H1 (cell line): Measurements from ENCODE around the gene SPTBN1. TPM values are rescaled to one million over a fixed set of nuclear protein-coding genes. Genes with fewer than 3 reads are reported as not detected.

ENCODE experiments used
- CTCF ChIA-PET: fragments of 300-600 bp; sonication (Branson Sonifier 250); formaldehyde crosslinking; loops from one replicate; lab custom pipeline; 2021; ENCODE audit not compliant: partially characterized antibody; lab: Charles Lee
- POLR2A ChIA-PET: fragments of 300-600 bp; sonication (Branson Sonifier 250); formaldehyde crosslinking; loops from one replicate; lab custom pipeline; 2021; ENCODE audit warnings: inconsistent platforms; ENCODE audit not compliant: partially characterized antibody; lab: Charles Lee
- DNase-seq, 2 experiments: peaks; one replicate each; pipeline versions ENCODE4 v3.0.0 to v3.0.0-alpha.2; 2010 to 2022; ENCODE audit warnings: low spot score in 2 of 2, low read depth in 1 of 2, mixed read lengths in 1 of 2
- FAIRE-seq: peaks from 2 replicates; lab custom pipeline; 2011; peaks lifted over from hg19 to GRCh38; lab: Jason Lieb, UNC
- H2AFZ ChIP-seq: 2 replicates; pipeline ENCODE4 v1.8.1; 2012; ENCODE audit warnings: low read length, inconsistent platforms
- H2AK5ac ChIP-seq: 2 replicates; pipeline ENCODE4 v1.6.1; 2013; ENCODE audit warnings: low read depth, low read length
- H2BK120ac ChIP-seq: replicated peaks from 2 replicates; pipeline ENCODE3; 2013; ENCODE audit warnings: low read depth, low read length, inconsistent platforms
- H2BK12ac ChIP-seq: 2 replicates; pipeline ENCODE4 v1.6.1; 2013; ENCODE audit warnings: low read depth, low read length
- H2BK15ac ChIP-seq: 2 replicates; pipeline ENCODE4 v1.6.1; 2013; ENCODE audit warnings: low read length
- H2BK20ac ChIP-seq: 2 replicates; pipeline ENCODE4 v1.6.1; 2013; ENCODE audit warnings: low read length
- H2BK5ac ChIP-seq: 2 replicates; pipeline ENCODE4 v1.6.1; 2013; ENCODE audit warnings: low read depth, low read length
- H3K14ac ChIP-seq: 2 replicates; pipeline ENCODE4 v1.6.1; 2013; ENCODE audit warnings: inconsistent platforms; ENCODE audit not compliant: insufficient read length
- H3K18ac ChIP-seq: 2 replicates; pipeline ENCODE4 v1.6.1; 2013; ENCODE audit warnings: low read length; ENCODE audit errors: extremely low read depth
- H3K23ac ChIP-seq: 2 replicates; pipeline ENCODE4 v1.6.1; 2013; ENCODE audit warnings: inconsistent platforms; ENCODE audit not compliant: insufficient read length
- H3K23me2 ChIP-seq: 2 replicates; pipeline ENCODE4 v1.6.1; 2013; ENCODE audit warnings: low read depth, low read length
- H3K27ac ChIP-seq: 2 replicates; pipeline ENCODE4 v1.6.1; 2011; ENCODE audit warnings: low read depth, low read length, inconsistent platforms
- H3K27me3 ChIP-seq, 4 experiments: replicated peaks in 1 of 4; 1 replicate in 1 of 4; 2 replicates in 3 of 4; pipeline versions ENCODE4 v1.6.1 to v1.8.1; 2011 to 2013; ENCODE audit warnings: low read length in 3 of 4, mild to moderate bottlenecking in 3 of 4, inconsistent platforms in 2 of 4, mixed read lengths in 2 of 4, moderate library complexity in 1 of 4; ENCODE audit not compliant: control insufficient read depth in 3 of 4, insufficient read depth in 3 of 4; ENCODE audit errors: extremely low read depth in 1 of 4
- H3K36me3 ChIP-seq, 4 experiments: 2 replicates each; pipeline versions ENCODE4 v1.6.1 to v1.8.1; 2011 to 2013; ENCODE audit warnings: mild to moderate bottlenecking in 4 of 4, low read length in 3 of 4, moderate library complexity in 2 of 4, control low read depth in 1 of 4, inconsistent platforms in 1 of 4; ENCODE audit not compliant: insufficient read depth in 4 of 4, control insufficient read depth in 2 of 4
- H3K4ac ChIP-seq: replicated peaks from 2 replicates; pipeline ENCODE3; 2013; ENCODE audit warnings: low read length, low read depth, mixed read lengths, inconsistent platforms; ENCODE audit not compliant: insufficient read length
- H3K4me1 ChIP-seq, 4 experiments: replicated peaks in 1 of 4; 1 replicate in 1 of 4; 2 replicates in 3 of 4; pipeline versions ENCODE4 v1.6.1 to v1.8.1; 2011 to 2013; ENCODE audit warnings: low read length in 3 of 4, inconsistent platforms in 2 of 4, mixed read lengths in 1 of 4; ENCODE audit not compliant: insufficient read depth in 4 of 4, control insufficient read depth in 3 of 4
- H3K4me2 ChIP-seq, 2 experiments: 2 replicates each; pipeline versions ENCODE4 v1.6.1 to v1.8.1; 2011 to 2013; ENCODE audit warnings: low read depth in 2 of 2, low read length in 2 of 2, control low read depth in 1 of 2, inconsistent platforms in 1 of 2, mild to moderate bottlenecking in 1 of 2; ENCODE audit not compliant: insufficient read depth in 1 of 2
- H3K4me3 ChIP-seq, 4 experiments: fragments of 200-600, 300-600 bp in 1 of 4; sonication (generic), shearing (Covaris generic), sonication (Bioruptor Twin) in 1 of 4; 2 replicates each; pipeline versions ENCODE4 v1.5.1 to v1.8.1; 2011 to 2016; ENCODE audit warnings: low read length in 4 of 4, low read depth in 3 of 4, control low read depth in 2 of 4, inconsistent platforms in 2 of 4, mild to moderate bottlenecking in 2 of 4, mixed read lengths in 1 of 4, moderate library complexity in 1 of 4; ENCODE audit not compliant: insufficient read depth in 2 of 4; ENCODE audit errors: extremely low read depth in 1 of 4
- H3K56ac ChIP-seq: replicated peaks from 2 replicates; pipeline ENCODE3; 2013; ENCODE audit warnings: low read depth, mild to moderate bottlenecking, mixed read lengths, low read length, inconsistent platforms; ENCODE audit not compliant: insufficient read length
- H3K79me1 ChIP-seq: 2 replicates; pipeline ENCODE4 v1.6.1; 2013; ENCODE audit warnings: low read depth, low read length, control low read depth
- H3K79me2 ChIP-seq, 2 experiments: 2 replicates each; pipeline versions ENCODE4 v1.6.1 to v1.8.1; 2012 to 2013; ENCODE audit warnings: low read length in 2 of 2, mild to moderate bottlenecking in 2 of 2, inconsistent platforms in 1 of 2; ENCODE audit not compliant: insufficient read depth in 2 of 2, control insufficient read depth in 1 of 2
- H3K9ac ChIP-seq, 4 experiments: replicated peaks in 1 of 4; 1 replicate in 1 of 4; 2 replicates in 3 of 4; pipeline versions ENCODE4 v1.6.1 to v1.8.1; 2011 to 2013; ENCODE audit warnings: low read depth in 3 of 4, low read length in 3 of 4, control low read depth in 2 of 4, mild to moderate bottlenecking in 2 of 4, moderate library complexity in 2 of 4, inconsistent platforms in 1 of 4; ENCODE audit errors: extremely low read depth in 1 of 4
- H3K9me3 ChIP-seq, 2 experiments: 2 replicates each; pipeline versions ENCODE4 v1.6.1 to v1.8.1; 2012 to 2013; ENCODE audit warnings: mild to moderate bottlenecking in 2 of 2, moderate library complexity in 2 of 2, control low read depth in 1 of 2, inconsistent platforms in 1 of 2, low read depth in 1 of 2, low read length in 1 of 2, mixed read lengths in 1 of 2; ENCODE audit not compliant: insufficient read depth in 2 of 2
- H4K20me1 ChIP-seq, 2 experiments: replicated peaks in 1 of 2; 2 replicates each; pipeline versions ENCODE3 to v1.8.1; 2011 to 2013; ENCODE audit warnings: inconsistent platforms in 2 of 2, low read length in 2 of 2, mild to moderate bottlenecking in 1 of 2; ENCODE audit not compliant: insufficient read depth in 2 of 2, control insufficient read depth in 1 of 2
- H4K5ac ChIP-seq: 2 replicates; pipeline ENCODE4 v1.6.1; 2013; ENCODE audit warnings: low read length, low read depth, mixed read lengths, inconsistent platforms; ENCODE audit not compliant: insufficient read length
- H4K8ac ChIP-seq: 2 replicates; pipeline ENCODE4 v1.8.0; 2013; ENCODE audit warnings: mild to moderate bottlenecking, moderate library complexity, low read length, inconsistent platforms; ENCODE audit not compliant: insufficient read depth; ENCODE audit errors: extremely low read depth
- H4K91ac ChIP-seq: replicated peaks from 2 replicates; pipeline ENCODE3; 2013; ENCODE audit warnings: low read length, mixed read lengths, inconsistent platforms; ENCODE audit not compliant: insufficient read length
- ASH2L ChIP-seq: fragments of 200-600, 300-600 bp; sonication (generic); IDR thresholded peaks from one replicate; pipeline ENCODE4 v1.7.1; 2017; ENCODE audit warnings: low read length
- ATF3 ChIP-seq: IDR thresholded peaks from 2 replicates; pipeline ENCODE4 v1.6.1; 2011; ENCODE audit warnings: low read depth, mild to moderate bottlenecking, low read length; ENCODE audit not compliant: insufficient read depth
- CBX8 ChIP-seq: fragments of 300-800, 300-1000 bp; sonication (generic); IDR thresholded peaks from 2 replicates; pipeline ENCODE4 v1.7.1; 2016; ENCODE audit warnings: low read depth, low read length, borderline replicate concordance
- GTF2F1 ChIP-seq: IDR thresholded peaks from 2 replicates; pipeline ENCODE4 v1.6.1; 2012; ENCODE audit warnings: low read depth, low read length, improper control_type of control experiment, borderline replicate concordance
- HDAC2 ChIP-seq, 2 experiments: fragments of 300-600 bp in 1 of 2; sonication (generic) in 1 of 2; IDR thresholded peaks; 2 replicates each; pipeline ENCODE4 v1.6.1; 2011 to 2012; ENCODE audit warnings: low read depth in 2 of 2, low read length in 2 of 2, mild to moderate bottlenecking in 2 of 2, moderate library complexity in 2 of 2, borderline replicate concordance in 1 of 2, inconsistent platforms in 1 of 2
- JUN ChIP-seq: IDR thresholded peaks from 2 replicates; pipeline ENCODE4 v1.6.1; 2011; ENCODE audit warnings: low read depth, mild to moderate bottlenecking, improper control_type of control experiment, low read length
- SAP30 ChIP-seq: fragments of 300-600 bp; sonication (generic); IDR thresholded peaks from 2 replicates; pipeline ENCODE4 v1.7.1; 2012; ENCODE audit warnings: low read length, moderate library complexity, mild to moderate bottlenecking, inconsistent platforms; ENCODE audit not compliant: insufficient read depth, insufficient replicate concordance
- SIRT6 ChIP-seq: IDR thresholded peaks from one replicate; pipeline ENCODE4 v1.7.1; 2012; ENCODE audit warnings: low read length, inconsistent platforms
- SP1 ChIP-seq: IDR thresholded peaks from 2 replicates; pipeline ENCODE4 v1.6.1; 2011; ENCODE audit warnings: low read depth, low read length
- TBP ChIP-seq: IDR thresholded peaks from 2 replicates; pipeline ENCODE4 v1.6.1; 2011; ENCODE audit warnings: low read depth, low read length, improper control_type of control experiment
- WGBS, 2 experiments: shearing (Covaris generic) in 1 of 2; methylation state at CpG; one replicate each; pipeline versions ENCODE4 v1.1.6 to v1.1.7; 2013 to 2015; ENCODE audit warnings: low lambda C conversion rate in 2 of 2, mixed read lengths in 2 of 2, inconsistent platforms in 1 of 2, low coverage in 1 of 2, missing lambda C conversion rate in 1 of 2; ENCODE audit not compliant: insufficient replicate concordance in 2 of 2, insufficient coverage in 1 of 2, insufficient read length in 1 of 2; ENCODE audit errors: extremely low coverage in 1 of 2, missing lambda C conversion rate in 1 of 2; 5-methylcytosine and 5-hydroxymethylcytosine counted together
- polyA plus RNA-seq, 7 experiments: library from polyadenylated mRNA; depleted of rRNA in 3 of 7; stranded (reverse) in 5 of 7; unstranded in 2 of 7; fragments of >200 nt in 5 of 7; fragments of 200-250 nt in 2 of 7; gene quantifications; 1 replicate in 5 of 7; 2 replicates in 1 of 7; 4 replicates in 1 of 7; pipeline versions ENCODE4 v1.2.1 to v1.2.3, GENCODE V29; 2011 to 2013; ENCODE audit warnings: missing spikeins in 2 of 7, mixed read lengths in 2 of 7
- total RNA-seq: library from RNA; stranded (reverse); fragmentation: NEBNext Ultra II Directional; extraction: Animal tissue kit (Norgen Biotek cat#: 25700); gene quantifications from 2 replicates; pipeline ENCODE4 v1.2.1, GENCODE V29; 2021

The SPTBN1 gene
- total and polyA plus RNA-seq, 2 of the 8 experiments (the other 6 are each of a cell fraction or from before 2014, with no cell fraction given): 31.8 to 180 TPM

- no peaks in the 10 kb centered on the region for H3K9me3 ChIP-seq
- CTCF ChIA-PET: interaction anchor here (1.2 kb wide), 1 partner anchor 29 kb away, joined by 6 read pairs; no protein-coding TSS in a partner anchor
- H4K91ac ChIP-seq: no peak overlapping the region
- no peaks in the 10 kb centered on the region for H3K79me1 ChIP-seq
- no peak overlapping the region for H3K4ac ChIP-seq
- H2BK20ac ChIP-seq: no peak overlapping the region
- TF ChIP-seq CBX8 (no peak), GTF2F1 (no peak), SP1 (no peak), SAP30 (no peak), JUN (no peak), HDAC2 (IDR thresholded peaks at IDR 0.05; ENCODE audit: borderline replicate concordance in 1 of 2, low read depth in 2 of 2, low read length in 2 of 2) (no peak), TBP (no peak), ASH2L (no peak), SIRT6 (no peak), ATF3 (no peak)
- no peak overlapping the region for H3K27ac ChIP-seq
- no peak overlapping the region; a peak in 1 of 7 replicates for H3K9ac ChIP-seq
- no peaks in the 10 kb centered on the region for H3K27me3 ChIP-seq
- H3K4me3 ChIP-seq: no peak overlapping the region
- H3K79me2 ChIP-seq: peaks cover 0 to 7% of the 10 kb centered on the region in 2 experiments; a peak in 2 of 4 replicates
- no peak overlapping the region for H2BK12ac ChIP-seq
- H2AK5ac ChIP-seq: no peak overlapping the region
- peaks cover 0 to 10% (median 1%) of the 10 kb centered on the region in 4 experiments; a peak in 1 of 7 replicates for H3K4me1 ChIP-seq
- no peak overlapping the region for H3K14ac ChIP-seq
- H4K5ac ChIP-seq: no peak overlapping the region
- POLR2A ChIA-PET: no interaction called here
- no peak overlapping the region for H2BK120ac ChIP-seq
- no peak overlapping the region for H3K23ac ChIP-seq
- H2BK15ac ChIP-seq: no peak overlapping the region
- H3K56ac ChIP-seq: no peak overlapping the region
- H3K23me2 ChIP-seq: no peaks in the 10 kb centered on the region
- peaks cover 0 to 2% of the 10 kb centered on the region in 2 experiments for H4K20me1 ChIP-seq
- no peak overlapping the region for H4K8ac ChIP-seq
- H3K4me2 ChIP-seq: no peak overlapping the region
- H3K36me3 ChIP-seq: no peaks in the 10 kb centered on the region; a peak in 1 of 8 replicates
- no peak overlapping the region for H2AFZ ChIP-seq
- no peak overlapping the region for H2BK5ac ChIP-seq
- DNase-seq: no peak
- FAIRE-seq: no peak
- no peak overlapping the region for H3K18ac ChIP-seq
- WGBS, 2 experiments: 85% methylated on average over 1 of the region's 1 CpG; no CpG with 5 or more reads in 1 of the 2 experiments
Measured at GRCh38 chr2:54473851-54474250, 17.7 kb downstream of the SPTBN1 start.
